NCI-H1417 (cell line): ENCODE results near the gene CRY2.
"Not testable (repeated sequence)": the region's sequence is repeated elsewhere in the genome, so short reads cannot be mapped to it uniquely, and the experiment has no call there.

Experiments
- DNase-seq, 3 experiments: peaks; one replicate each; lab custom pipeline; 2025; lab: John Stamatoyannopoulos, UW

CRY2 gene

GRCh38 chr11:45846974-45847910 lies at the start of gene CRY2:
CRY2 (plus strand) TSS chr11:45847475; CDS start chr11:45847491, 16 bp downstream.
- DNase-seq = peak; percentile 98 to 99 (median 99)

GRCh38 chr11:45798793-45799441 lies 48.4 kb upstream of the CRY2 start:
- DNase-seq = peak in 1 of 3 experiments; percentile 59

DNA sequence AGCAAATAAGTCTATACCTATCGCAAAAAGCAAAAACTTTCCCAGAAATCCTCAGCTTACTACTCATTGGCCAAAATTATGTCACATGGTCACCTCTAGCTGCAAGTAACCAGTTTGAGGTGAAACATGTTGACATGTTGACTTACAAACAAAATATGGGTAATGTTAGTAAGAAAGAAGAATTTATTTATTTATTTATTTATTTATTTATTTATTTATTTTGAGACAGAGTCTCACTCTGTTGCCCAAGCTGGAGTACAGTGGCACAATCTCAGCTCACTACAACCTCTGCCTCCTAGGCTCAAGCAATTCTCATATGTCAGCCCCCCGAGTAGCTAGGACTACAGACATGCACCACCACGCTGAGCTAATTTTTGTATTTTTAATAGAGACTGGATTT lies 47.7 kb upstream of the CRY2 start:
- no peak for DNase-seq

GRCh38 chr11:45800261-45800660 lies 47.0 kb upstream of the CRY2 start:
- no peak for DNase-seq

- no peak for DNase-seq
These were observed 45.5 kb upstream of the CRY2 start for GRCh38 chr11:45801723-45802315.

DNA sequence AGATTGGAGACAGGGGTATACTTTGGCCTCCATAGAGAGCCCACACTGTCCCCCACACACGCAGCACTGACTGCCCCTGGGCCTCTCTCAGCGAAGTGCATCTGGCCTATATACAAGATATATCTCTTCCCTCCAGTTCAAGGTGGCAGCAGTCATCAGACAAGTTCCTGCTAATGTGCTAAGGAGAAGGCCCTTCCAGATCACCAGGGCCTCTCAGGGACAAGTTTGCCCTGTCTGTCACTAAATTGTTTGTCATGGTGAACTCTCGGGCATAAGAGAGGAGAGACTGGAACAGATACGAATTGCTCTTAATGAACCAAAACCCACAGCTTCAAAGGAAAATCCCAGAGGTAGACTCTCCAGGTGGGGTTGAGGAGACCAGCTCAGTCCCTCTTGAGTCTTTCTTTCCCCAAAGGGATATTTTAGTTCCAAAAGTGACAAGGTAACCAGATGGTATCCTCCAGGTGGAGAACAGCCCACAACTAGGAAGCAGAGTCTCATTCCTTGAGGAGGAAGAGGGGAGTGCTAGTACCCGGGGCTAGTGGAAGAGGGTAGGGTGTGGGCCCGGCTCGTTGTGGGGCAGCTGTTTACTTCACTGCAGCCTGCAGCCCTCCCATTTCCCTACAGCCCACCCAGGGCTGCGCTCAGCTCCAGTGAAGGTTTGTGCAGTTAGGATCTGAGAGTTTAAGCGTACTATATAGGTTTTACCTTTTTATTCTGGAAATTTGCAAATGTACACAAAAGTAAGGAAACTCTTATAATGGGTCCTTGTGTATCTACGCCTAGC lies 44.6 kb upstream of the CRY2 start:
- no peak for DNase-seq

DNA sequence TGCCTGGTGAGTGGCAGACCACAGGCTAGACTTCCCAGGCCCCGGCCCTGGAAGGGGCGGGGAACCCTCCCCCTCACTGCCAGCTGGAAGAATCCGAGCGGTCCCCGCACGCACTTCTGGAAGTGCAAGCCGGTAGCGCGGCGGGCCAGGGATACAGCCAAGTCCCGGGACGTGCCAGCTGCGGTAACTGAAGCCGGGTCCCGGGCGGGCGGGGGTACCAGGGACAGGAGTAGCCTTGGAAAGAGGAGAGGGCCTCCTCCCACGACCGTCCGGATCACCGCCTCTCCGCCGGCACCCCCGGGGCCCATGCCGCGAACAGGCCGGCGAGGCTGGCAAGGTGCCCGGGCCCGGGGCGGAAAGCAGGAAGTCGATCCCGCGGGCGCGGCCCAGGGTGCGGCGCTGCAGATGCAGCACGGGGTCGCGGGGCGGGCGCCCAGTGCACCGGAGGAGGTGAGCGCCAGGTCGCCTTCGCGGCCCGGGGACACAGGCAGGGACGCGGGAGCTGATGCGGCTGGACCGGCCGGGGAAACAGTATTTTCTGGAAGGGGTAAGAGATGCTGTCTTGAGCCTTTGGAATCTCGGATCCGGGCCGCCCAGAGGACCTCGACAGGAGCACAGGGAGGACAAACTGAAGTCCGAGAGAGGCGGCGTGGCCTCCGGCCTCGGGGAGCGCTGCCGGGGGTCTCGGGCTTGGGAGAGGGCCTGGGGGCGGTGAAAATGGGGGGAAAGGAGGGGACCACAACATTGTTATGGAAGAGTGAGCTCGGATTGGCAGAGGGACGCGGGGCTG lies 43.1 kb upstream of the CRY2 start:
- DNase-seq = peak; percentile 35 to 55 (median 53)

- peak; percentile 56 to 98 (median 76) for DNase-seq
These were observed 42.4 kb upstream of the CRY2 start, which contains the start of gene SLC35C1 for GRCh38 chr11:45804761-45805304. SLC35C1 (plus strand) TSS chr11:45805149; CDS start chr11:45805802, 653 bp downstream.

- DNase-seq = no peak
These were observed 41.8 kb upstream of the CRY2 start for GRCh38 chr11:45805305-45806071.

- DNase-seq = no peak
These were observed 41.0 kb upstream of the CRY2 start for GRCh38 chr11:45806072-45806933.

DNA sequence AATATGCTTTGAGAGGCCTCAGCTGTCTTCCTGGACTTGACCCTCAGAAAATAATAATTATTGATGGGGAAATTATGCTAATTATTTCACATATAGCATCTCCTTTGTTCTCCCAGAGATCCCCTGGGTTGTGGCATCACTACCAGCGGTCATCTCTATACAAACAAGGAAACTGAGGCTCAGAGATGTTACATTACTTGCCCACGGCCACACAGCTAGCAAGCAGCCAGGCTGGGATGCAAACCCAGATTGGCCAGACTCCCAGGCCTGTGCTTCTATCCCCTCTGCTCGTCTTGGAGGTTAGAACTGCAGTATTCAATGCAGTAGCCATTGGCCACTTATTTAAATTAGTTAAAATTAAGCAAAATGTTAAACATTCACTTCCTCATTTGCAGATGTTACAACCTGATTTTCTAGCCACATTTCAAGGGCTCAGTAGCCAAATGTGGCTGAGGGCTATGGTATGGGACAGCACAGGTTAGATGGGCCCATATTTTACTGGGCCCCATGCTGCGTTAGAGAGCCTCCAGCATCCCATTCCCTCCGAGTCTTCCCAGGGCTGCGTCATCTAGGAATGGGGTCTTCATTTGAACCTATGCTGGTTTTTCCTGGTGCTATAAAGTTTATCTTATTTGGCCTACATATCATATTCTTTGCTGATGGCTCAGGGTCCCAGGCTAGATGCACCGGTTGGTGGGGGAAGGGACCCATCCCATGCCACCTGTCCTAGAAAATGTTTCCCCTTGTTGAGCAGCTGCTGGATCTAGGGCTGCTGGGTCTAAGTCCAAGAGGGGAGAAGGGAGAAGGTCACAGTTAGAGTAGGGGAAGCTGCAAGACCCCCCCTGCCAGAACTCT lies 40.1 kb upstream of the CRY2 start:
- DNase-seq = no peak

DNA sequence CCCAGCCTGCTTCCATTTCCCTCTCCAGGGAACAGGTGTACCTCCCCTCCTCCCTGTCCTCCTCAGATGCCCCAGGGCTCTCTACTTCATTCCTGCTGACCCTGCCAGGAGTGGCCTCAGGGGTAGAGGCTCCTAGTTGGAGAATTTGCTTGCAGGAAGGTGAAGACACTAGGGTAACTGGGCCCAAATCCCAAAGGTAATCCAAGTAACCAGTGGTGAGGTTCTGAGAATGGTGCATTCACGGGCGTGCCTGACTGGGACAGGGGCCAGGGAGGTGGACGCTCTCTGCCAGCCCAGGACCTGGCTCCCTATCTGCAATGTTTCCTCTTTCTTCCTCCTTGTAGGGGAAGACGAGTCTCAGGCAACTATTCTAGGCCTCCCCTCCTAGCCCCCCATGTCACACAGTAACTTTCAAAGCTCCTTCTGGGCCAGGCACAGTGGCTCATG lies 39.5 kb upstream of the CRY2 start:
- DNase-seq = no peak

- not testable (repeated sequence) for DNase-seq
These were observed 38.8 kb upstream of the CRY2 start for GRCh38 chr11:45808427-45808826.

- DNase-seq = no peak
These were observed 37.5 kb upstream of the CRY2 start for GRCh38 chr11:45809456-45810395.

- DNase-seq = no peak
These were observed 36.7 kb upstream of the CRY2 start for GRCh38 chr11:45810431-45811108.

DNA sequence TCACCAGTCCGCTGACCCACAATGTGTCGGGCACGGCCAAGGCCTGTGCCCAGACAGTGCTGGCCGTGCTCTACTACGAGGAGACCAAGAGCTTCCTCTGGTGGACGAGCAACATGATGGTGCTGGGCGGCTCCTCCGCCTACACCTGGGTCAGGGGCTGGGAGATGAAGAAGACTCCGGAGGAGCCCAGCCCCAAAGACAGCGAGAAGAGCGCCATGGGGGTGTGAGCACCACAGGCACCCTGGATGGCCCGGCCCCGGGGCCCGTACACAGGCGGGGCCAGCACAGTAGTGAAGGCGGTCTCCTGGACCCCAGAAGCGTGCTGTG lies 36.2 kb upstream of the CRY2 start:
- no peak for DNase-seq
